Measurements from ENCODE around the gene CACNA2D3.

DNA sequence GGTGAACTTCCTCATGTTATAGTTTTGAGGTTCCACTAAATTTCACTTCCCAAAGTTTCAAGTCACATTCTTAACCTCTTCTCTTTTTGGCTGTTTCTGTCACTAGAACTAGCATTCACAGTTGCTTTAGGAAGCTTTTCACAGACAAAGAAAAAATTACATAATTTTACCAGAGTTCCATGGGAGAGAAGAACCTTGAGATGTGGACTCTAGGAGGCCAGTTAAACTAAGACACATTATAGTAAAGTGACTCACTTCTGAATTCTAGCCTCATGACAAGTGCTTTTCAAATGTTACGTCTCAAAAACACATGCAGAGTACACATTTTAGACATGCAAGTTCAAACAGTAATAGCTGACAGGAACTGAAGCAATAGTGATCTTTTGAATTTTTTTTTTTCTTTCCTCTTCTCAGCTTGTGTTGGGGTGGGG, 845.4 kb downstream of the CACNA2D3 start:
- TF ChIP-seq EP300 (conservative IDR thresholded peaks at IDR 0.05; ENCODE audit: poor library complexity, severe bottlenecking) (no peak), CTCF (IDR thresholded peaks at IDR 0.05; ENCODE audit: poor library complexity, severe bottlenecking) (no peak), POLR2AphosphoS5 (IDR thresholded peaks at IDR 0.05) (no peak), TAF1 (IDR thresholded peaks at IDR 0.05; ENCODE audit: low read depth) (no peak), EZH2 (IDR thresholded peaks at IDR 0.05; ENCODE audit: borderline replicate concordance, insufficient read depth, low read length, poor library complexity, severe bottlenecking) (no peak), RAD21 (conservative IDR thresholded peaks at IDR 0.05) (no peak), SMC3 (conservative IDR thresholded peaks at IDR 0.05; ENCODE audit: poor library complexity) (no peak)

Measured in neural cell (in vitro differentiated cells).